Prostate gland (tissue), 2 donors: Measurements from ENCODE around the gene SRI.

Experiments used
- POLR2AphosphoS5 ChIP-seq: sonication (generic); formaldehyde crosslinking; IDR thresholded peaks from one replicate; pipeline ENCODE4 v1.6.1; 2017; ENCODE audit warnings: antibody characterized with exemption
- TF ChIP-seq, protein P1 (sequence below), 4 experiments: fragments of 200-600 bp in 2 of 4; fragments of 450-650 bp in 2 of 4; sonication (generic) in 2 of 4; IDR thresholded peaks; 1 replicate in 3 of 4; 2 replicates in 1 of 4; pipeline ENCODE4 v1.5.1; 2016 to 2019; ENCODE audit warnings: antibody characterized with exemption in 4 of 4, mild to moderate bottlenecking in 2 of 4, moderate library complexity in 2 of 4

DNA sequence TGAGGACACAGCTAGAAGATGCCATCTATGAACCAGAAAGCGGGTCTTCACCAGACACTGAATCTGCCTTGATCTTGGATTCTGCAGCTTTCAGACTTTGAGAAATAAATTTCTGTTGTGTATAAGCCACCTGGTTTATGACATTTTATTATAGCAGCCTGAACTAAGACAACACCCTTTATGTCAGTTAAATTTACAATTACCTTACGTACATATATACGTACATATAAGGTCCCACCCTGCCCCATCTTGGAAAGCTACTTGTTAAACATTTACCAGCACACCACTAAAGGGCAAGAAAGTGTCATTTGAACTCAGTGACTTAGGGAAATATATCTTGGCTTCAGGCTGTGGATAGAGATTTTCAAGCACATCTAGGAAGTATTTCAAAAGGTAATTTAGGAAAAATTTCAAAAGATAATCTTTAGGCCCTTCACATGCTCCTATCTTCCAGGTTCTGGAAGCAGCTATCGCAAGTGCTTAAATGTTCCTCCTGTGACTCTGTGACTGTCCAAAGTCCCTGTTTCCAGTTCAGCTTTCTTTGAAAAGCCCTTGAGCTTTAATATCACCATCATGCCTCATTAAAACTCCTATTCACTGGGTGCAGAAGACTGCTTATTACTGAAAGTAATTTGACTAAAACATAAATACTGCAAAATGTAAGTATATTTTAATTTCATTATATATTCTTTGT, 9.6 kb upstream of the SRI start:
- TF ChIP-seq, protein P1, sequence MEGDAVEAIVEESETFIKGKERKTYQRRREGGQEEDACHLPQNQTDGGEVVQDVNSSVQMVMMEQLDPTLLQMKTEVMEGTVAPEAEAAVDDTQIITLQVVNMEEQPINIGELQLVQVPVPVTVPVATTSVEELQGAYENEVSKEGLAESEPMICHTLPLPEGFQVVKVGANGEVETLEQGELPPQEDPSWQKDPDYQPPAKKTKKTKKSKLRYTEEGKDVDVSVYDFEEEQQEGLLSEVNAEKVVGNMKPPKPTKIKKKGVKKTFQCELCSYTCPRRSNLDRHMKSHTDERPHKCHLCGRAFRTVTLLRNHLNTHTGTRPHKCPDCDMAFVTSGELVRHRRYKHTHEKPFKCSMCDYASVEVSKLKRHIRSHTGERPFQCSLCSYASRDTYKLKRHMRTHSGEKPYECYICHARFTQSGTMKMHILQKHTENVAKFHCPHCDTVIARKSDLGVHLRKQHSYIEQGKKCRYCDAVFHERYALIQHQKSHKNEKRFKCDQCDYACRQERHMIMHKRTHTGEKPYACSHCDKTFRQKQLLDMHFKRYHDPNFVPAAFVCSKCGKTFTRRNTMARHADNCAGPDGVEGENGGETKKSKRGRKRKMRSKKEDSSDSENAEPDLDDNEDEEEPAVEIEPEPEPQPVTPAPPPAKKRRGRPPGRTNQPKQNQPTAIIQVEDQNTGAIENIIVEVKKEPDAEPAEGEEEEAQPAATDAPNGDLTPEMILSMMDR (IDR thresholded peaks at IDR 0.05): no peak
- TF ChIP-seq POLR2AphosphoS5: no peak
